ENCODE results near the gene HOXB6.

DNA sequence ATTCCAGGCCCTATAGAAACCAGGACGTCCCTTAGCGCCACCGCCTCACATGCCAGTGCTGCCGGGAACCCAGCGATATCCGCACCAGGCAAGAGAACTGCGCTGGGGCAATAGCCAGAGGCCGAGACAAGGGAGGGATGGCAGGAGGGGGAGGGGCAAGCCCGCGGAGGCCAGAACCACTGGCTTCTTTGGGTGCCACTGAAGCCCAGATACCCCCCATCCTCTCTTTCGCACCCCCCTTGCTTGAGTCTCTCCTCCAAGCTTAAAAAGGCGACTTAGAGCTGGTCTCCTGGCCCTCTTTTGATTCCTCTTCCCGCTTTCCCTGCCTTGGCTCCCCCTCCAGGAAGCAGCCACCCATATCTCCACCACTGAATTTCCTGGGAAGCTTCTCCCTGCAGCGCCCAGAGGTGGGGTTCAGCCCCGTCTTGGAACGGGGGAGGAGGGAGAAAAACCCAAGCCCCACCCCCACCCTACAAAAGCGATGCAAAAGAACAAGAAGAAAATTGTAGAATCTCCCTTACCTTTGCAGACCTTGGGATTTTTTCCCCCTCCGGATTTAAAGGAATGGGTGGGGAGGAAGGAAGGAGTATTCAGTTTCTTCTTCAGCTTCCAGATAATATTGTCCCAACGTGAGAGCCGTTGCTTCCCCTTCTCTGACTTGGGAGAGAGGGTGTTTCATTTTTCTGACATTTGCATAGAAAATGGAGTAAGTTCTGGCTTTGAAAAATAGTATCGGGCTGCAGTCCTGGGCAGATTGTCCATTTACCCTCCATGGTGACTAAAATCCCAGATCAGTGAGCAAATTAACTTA lies 622 bp downstream of the HOXB6 start:
- TF ChIP-seq CTCF (IDR thresholded peaks at IDR 0.05 in 2 of 3, conservative IDR thresholded peaks at IDR 0.05 in 1 of 3; ENCODE audit: borderline replicate concordance in 1 of 3, insufficient read depth in 1 of 3, low read depth in 2 of 3, low read length in 2 of 3) (peak in 1 of 3 experiments; percentile 18; a peak in 2 of 6 replicates), EZH2phosphoT487 (IDR thresholded peaks at IDR 0.05; ENCODE audit: borderline replicate concordance) (no peak), EGR1 (IDR thresholded peaks at IDR 0.05; ENCODE audit: low read depth) (no peak), SIN3A (IDR thresholded peaks at IDR 0.05; ENCODE audit: low read depth) (no peak)
